SK-N-MC (cell line): Measurements from ENCODE around the gene IL21R.

Experiments
- EZH2 ChIP-seq: fragments of 200-600 bp; sonication (generic); IDR thresholded peaks from one replicate; pipeline ENCODE4 v1.6.1; 2017; ENCODE audit warnings: antibody characterized with exemption
- FOXP2 ChIP-seq: optimal IDR thresholded peaks from 2 replicates; pipeline ENCODE3; 2011; ENCODE audit warnings: mild to moderate bottlenecking, moderate library complexity; ENCODE audit not compliant: insufficient read depth; ENCODE audit errors: extremely low read length, control extremely low read depth
- POLR2AphosphoS5 ChIP-seq: IDR thresholded peaks from 2 replicates; pipeline ENCODE4 v1.6.1; 2012; ENCODE audit warnings: mild to moderate bottlenecking, low read depth, low read length, borderline replicate concordance

DNA sequence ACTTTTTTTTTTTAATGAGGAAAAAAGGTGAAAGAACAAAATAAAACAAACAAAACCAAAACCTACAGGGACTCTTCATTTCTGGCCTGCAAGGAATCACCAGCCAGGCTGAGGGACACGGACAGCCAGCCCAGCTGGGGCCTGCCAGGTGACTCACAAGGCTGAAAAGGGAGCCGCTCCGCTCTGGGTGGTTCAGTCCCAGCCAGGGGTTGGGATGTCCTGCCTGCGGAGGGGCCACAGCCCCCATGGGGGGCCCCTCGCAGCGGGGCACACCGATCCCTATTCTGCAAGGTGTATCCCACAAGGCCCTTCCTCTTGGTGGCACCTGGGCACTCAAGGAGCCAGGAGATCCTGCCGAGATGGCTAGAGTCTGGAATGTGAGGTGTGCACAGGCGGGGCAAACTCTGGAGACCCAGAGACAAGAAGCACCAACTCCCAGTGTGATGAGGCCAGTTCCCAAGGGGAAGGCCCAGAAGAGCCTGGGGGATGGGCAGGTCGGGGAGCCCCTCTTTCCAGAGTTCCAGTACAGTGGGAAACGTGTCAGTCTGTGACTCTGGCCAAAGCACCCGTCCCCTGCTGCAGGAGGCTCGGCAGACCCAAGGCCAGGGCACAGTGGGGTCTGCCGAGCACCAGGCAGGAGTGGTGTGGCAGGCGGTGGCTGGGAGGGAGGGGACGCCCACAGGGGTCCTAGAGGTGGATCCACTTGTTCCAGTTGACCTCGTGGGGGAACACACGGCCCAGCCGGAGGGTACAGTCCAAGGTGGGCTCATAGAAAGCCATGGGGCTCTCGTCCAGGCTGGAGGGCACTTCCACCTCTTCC is 58.9 kb downstream of the IL21R start:
- TF ChIP-seq EZH2, result no peak
- TF ChIP-seq POLR2AphosphoS5, result no peak
- TF ChIP-seq FOXP2, result no peak
